ENCODE measurements around the gene GPD1. TPM values are rescaled to one million over a fixed set of nuclear protein-coding genes. Genes with fewer than 3 reads are reported as not detected.

Gene GPD1
- total RNA-seq, 1 experiment from 2014 or later, result 1.5 TPM

- DNase-seq, result no peak
- intact Hi-C loops (cut with micrococcal nuclease; ENCODE audit: unreplicated experiment), result no loop called here
- Histone ChIP-seq H3K9me3 (no peaks in the 10 kb centered on the region), H3K27me3 (replicated peaks; ENCODE audit: control insufficient read depth, insufficient read depth, low read length) (no peaks in the 10 kb centered on the region), H3K4me1 (peaks cover 50% of the 10 kb centered on the region), H3K36me3 (ENCODE audit: control insufficient read depth, insufficient read depth, low read length) (peaks cover 2% of the 10 kb centered on the region; the same call in 1 of the 2 replicates), H3K4me3 (ENCODE audit: low read depth, low read length) (no peak overlapping the region)
- H3K9me3 Mint-ChIP-seq (ENCODE audit: unreplicated experiment), result no peaks in the 10 kb centered on the region
- no peaks in the 10 kb centered on the region for H3K27me3 Mint-ChIP-seq (ENCODE audit: insufficient read depth, unreplicated experiment)
- BruUV-seq (replicated peaks), result no TSS peak
- ChIA-PET POLR2A (no interaction called here), CTCF (no interaction called here)
- no peak overlapping the region for H3K27ac Mint-ChIP-seq (ENCODE audit: unreplicated experiment)
- TF ChIP-seq, protein P1, sequence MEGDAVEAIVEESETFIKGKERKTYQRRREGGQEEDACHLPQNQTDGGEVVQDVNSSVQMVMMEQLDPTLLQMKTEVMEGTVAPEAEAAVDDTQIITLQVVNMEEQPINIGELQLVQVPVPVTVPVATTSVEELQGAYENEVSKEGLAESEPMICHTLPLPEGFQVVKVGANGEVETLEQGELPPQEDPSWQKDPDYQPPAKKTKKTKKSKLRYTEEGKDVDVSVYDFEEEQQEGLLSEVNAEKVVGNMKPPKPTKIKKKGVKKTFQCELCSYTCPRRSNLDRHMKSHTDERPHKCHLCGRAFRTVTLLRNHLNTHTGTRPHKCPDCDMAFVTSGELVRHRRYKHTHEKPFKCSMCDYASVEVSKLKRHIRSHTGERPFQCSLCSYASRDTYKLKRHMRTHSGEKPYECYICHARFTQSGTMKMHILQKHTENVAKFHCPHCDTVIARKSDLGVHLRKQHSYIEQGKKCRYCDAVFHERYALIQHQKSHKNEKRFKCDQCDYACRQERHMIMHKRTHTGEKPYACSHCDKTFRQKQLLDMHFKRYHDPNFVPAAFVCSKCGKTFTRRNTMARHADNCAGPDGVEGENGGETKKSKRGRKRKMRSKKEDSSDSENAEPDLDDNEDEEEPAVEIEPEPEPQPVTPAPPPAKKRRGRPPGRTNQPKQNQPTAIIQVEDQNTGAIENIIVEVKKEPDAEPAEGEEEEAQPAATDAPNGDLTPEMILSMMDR (IDR thresholded peaks at IDR 0.05; ENCODE audit: insufficient read depth in 1 of 2, low read depth in 1 of 2, low read length in 1 of 2, severe bottlenecking in 1 of 2, unreplicated experiment in 1 of 2), result no peak
- H3K4me3 Mint-ChIP-seq (ENCODE audit: unreplicated experiment), result no peak overlapping the region
- H3K36me3 Mint-ChIP-seq (ENCODE audit: insufficient read depth, unreplicated experiment), result peaks cover 16% of the 10 kb centered on the region
- H3K4me1 Mint-ChIP-seq (ENCODE audit: low read depth, unreplicated experiment), result peaks cover 29% of the 10 kb centered on the region
These were observed 2.2 kb downstream of the GPD1 start for GRCh38 chr12:50105913-50106450.

- no peaks in the 10 kb centered on the region for H3K27me3 Mint-ChIP-seq (ENCODE audit: insufficient read depth, unreplicated experiment)
- no peaks in the 10 kb centered on the region for H3K9me3 Mint-ChIP-seq (ENCODE audit: unreplicated experiment)
- H3K4me1 Mint-ChIP-seq (ENCODE audit: low read depth, unreplicated experiment), result peaks cover 29% of the 10 kb centered on the region
- Histone ChIP-seq H3K4me3 (ENCODE audit: low read depth, low read length) (no peak overlapping the region), H3K36me3 (ENCODE audit: control insufficient read depth, insufficient read depth, low read length) (peaks cover 2% of the 10 kb centered on the region; the same call in 1 of the 2 replicates), H3K4me1 (peaks cover 55% of the 10 kb centered on the region), H3K9me3 (no peaks in the 10 kb centered on the region), H3K27me3 (replicated peaks; ENCODE audit: control insufficient read depth, insufficient read depth, low read length) (no peaks in the 10 kb centered on the region)
- no peak overlapping the region for H3K27ac Mint-ChIP-seq (ENCODE audit: unreplicated experiment)
- BruUV-seq (replicated peaks), result no TSS peak
- DNase-seq, result no peak
- H3K36me3 Mint-ChIP-seq (ENCODE audit: insufficient read depth, unreplicated experiment), result peaks cover 11% of the 10 kb centered on the region
- H3K4me3 Mint-ChIP-seq (ENCODE audit: unreplicated experiment), result no peak overlapping the region
- POLR2A ChIA-PET, result no interaction called here
- CTCF ChIA-PET, result no interaction called here
- TF ChIP-seq, protein P1 (IDR thresholded peaks at IDR 0.05; ENCODE audit: insufficient read depth in 1 of 2, low read depth in 1 of 2, low read length in 1 of 2, severe bottlenecking in 1 of 2, unreplicated experiment in 1 of 2), result no peak
- intact Hi-C loops (cut with micrococcal nuclease; ENCODE audit: unreplicated experiment), result no loop called here
These were observed 3.1 kb downstream of the GPD1 start for GRCh38 chr12:50106907-50107306.

DNA sequence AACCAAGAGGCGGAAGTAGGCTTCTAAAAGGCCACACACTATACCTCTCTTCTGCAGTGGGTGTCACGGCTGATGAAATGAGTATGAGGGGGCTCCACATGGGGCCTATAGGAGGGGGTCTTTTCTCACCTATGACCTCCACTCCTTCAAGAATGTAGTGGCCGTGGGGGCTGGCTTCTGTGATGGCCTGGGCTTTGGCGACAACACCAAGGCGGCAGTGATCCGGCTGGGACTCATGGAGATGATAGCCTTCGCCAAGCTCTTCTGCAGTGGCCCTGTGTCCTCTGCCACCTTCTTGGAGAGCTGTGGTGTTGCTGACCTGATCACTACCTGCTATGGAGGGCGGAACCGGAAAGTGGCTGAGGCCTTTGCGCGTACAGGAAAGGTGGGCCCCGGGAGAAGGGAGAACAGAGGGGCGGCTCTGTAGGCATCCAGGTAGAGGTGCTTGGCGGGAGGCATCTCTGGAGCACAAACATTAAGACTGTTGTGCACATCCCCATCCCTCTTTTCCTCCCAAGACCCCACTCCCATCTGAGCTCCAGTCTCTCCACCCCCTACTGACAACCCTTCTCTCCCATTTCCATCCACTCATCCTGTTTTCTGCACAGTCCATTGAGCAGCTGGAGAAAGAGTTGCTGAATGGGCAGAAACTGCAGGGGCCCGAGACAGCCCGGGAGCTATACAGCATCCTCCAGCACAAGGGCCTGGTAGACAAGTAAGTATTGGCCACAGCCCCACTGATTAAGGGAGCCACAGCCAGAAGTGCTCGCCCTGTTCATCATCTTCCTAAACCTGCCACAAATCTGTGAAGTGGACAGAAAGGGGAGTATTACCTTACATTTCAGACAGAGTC, 3.8 kb downstream of the GPD1 start:
- Mint-ChIP-seq H3K9me3 (ENCODE audit: unreplicated experiment) (no peaks in the 10 kb centered on the region), H3K36me3 (ENCODE audit: insufficient read depth, unreplicated experiment) (peaks cover 18% of the 10 kb centered on the region), H3K4me3 (ENCODE audit: unreplicated experiment) (no peak overlapping the region), H3K4me1 (ENCODE audit: low read depth, unreplicated experiment) (peaks cover 29% of the 10 kb centered on the region), H3K27me3 (ENCODE audit: insufficient read depth, unreplicated experiment) (no peaks in the 10 kb centered on the region), H3K27ac (ENCODE audit: unreplicated experiment) (no peak overlapping the region)
- no peaks in the 10 kb centered on the region for H3K9me3 ChIP-seq
- TF ChIP-seq, protein P1 (IDR thresholded peaks at IDR 0.05; ENCODE audit: insufficient read depth in 1 of 2, low read depth in 1 of 2, low read length in 1 of 2, severe bottlenecking in 1 of 2, unreplicated experiment in 1 of 2), result no peak
- no peaks in the 10 kb centered on the region for H3K36me3 ChIP-seq (ENCODE audit: control insufficient read depth, insufficient read depth, low read length)
- intact Hi-C loops (cut with micrococcal nuclease; ENCODE audit: unreplicated experiment), result no loop called here
- ChIA-PET POLR2A (interaction anchor here (1.0 kb wide), 1 partner anchor 23 kb away, joined by 3 read pairs; no protein-coding TSS in a partner anchor), CTCF (interaction anchor here (0.5 to 1.0 kb wide), 5 partner anchors 23 to 105 kb away, joined by 3 to 5 read pairs (median 3); no protein-coding TSS in a partner anchor)
- H3K4me3 ChIP-seq (ENCODE audit: low read depth, low read length), result no peak overlapping the region
- H3K27me3 ChIP-seq (replicated peaks; ENCODE audit: control insufficient read depth, insufficient read depth, low read length), result no peaks in the 10 kb centered on the region
- no peak for DNase-seq
- no TSS peak for BruUV-seq (replicated peaks)
- H3K4me1 ChIP-seq, result peaks cover 48% of the 10 kb centered on the region

Data from Caco-2 (cell line).